HFF-Myc (cell line): ENCODE data around the gene TANGO6.
"Not testable (repeated sequence)": the region's sequence is repeated elsewhere in the genome, so short reads cannot be mapped to it uniquely, and the experiment has no call there.

Experiments used
- DNase-seq: peaks from one replicate; pipeline ENCODE4 v3.0.0-alpha.2; 2011; ENCODE audit warnings: low read depth; ENCODE audit errors: extremely low read depth
- H3K4me3 ChIP-seq: replicated peaks from 2 replicates; pipeline ENCODE4 v1.5.1; 2011; ENCODE audit warnings: low read depth, mild to moderate bottlenecking, control low read depth, low read length
- TF ChIP-seq, protein P1 (sequence below): IDR thresholded peaks from 2 replicates; pipeline ENCODE4 v1.5.1; 2012; ENCODE audit warnings: mild to moderate bottlenecking, low read depth, low read length, control low read depth; ENCODE audit errors: missing control alignments

The TANGO6 gene

DNA sequence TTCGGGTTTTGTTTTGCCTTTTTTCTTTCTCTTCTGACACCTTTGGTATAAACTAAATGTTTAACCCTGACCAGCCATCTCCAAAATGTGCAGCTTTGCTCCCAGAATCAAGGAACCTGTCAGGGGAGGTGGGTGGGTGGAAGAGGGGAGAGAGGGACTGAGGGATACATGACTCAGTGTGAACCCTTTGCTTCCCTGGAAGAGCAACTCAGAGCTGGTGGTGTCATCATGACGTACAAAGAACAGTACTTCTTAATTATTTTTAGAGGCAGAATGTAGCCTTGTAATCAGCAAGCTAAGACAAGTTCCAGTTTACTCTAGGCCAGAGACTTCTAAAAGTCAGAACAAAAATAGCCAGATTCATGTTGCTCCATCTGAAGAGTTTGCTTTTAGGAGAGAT lies 142.5 kb downstream of the TANGO6 start:
- TF ChIP-seq, protein P1, sequence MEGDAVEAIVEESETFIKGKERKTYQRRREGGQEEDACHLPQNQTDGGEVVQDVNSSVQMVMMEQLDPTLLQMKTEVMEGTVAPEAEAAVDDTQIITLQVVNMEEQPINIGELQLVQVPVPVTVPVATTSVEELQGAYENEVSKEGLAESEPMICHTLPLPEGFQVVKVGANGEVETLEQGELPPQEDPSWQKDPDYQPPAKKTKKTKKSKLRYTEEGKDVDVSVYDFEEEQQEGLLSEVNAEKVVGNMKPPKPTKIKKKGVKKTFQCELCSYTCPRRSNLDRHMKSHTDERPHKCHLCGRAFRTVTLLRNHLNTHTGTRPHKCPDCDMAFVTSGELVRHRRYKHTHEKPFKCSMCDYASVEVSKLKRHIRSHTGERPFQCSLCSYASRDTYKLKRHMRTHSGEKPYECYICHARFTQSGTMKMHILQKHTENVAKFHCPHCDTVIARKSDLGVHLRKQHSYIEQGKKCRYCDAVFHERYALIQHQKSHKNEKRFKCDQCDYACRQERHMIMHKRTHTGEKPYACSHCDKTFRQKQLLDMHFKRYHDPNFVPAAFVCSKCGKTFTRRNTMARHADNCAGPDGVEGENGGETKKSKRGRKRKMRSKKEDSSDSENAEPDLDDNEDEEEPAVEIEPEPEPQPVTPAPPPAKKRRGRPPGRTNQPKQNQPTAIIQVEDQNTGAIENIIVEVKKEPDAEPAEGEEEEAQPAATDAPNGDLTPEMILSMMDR = no peak
- DNase-seq = no peak
- H3K4me3 ChIP-seq = no peak overlapping the region

- no peak overlapping the region for H3K4me3 ChIP-seq
- DNase-seq = no peak
- TF ChIP-seq, protein P1 = no peak
Observed at GRCh38 chr16:68987734-68988457, 144.6 kb downstream of the TANGO6 start.

DNA sequence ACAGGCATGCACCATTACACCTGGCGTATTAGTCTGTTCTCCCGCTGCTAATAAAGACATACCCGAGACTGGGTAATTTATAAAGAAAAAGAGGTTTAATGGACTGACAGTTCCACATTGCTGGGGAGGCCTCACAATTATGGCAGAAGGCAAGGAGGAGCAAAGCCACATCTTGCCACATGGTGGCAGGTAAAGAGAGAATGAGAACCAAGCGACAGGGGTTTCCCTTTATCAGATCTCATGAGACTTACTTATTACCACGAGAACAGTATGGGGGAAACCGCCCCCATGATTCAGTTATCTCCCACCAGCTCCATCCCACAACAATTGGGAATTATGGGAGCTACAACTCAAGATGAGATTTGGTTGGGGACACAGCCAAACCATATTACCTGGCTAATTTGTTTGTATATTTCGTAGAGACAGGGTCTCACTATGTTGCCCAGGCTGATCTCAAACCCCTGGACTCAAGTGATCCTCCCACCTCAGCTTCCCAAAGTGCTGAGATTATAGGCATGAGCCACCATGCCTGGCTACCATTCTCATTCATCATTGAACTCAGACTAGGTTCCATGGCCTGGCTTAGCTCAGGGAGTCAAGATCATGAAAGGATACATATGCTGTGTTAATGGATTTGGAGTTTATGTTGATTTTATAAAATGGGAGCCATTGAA lies 147.0 kb downstream of the TANGO6 start:
- not testable (repeated sequence) for DNase-seq

DNA sequence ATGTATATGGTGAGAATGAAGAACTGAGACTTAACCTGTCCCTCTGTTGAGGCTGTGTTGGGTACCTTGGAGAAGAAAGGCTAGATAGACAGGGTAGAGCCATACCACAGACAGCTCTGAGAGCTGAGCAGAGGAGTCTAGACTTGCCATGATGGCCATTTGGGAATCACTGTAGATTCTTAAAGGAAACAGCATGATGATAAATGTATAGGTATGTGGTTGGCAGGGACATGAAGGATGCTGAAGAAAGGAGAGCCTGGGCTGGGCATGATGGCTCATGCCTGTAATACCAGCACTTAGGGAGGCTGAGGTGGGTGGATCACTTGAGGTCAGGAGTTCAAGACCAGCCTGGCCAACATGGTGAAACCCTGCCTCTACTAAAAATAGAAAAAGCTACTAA lies 147.7 kb downstream of the TANGO6 start:
- TF ChIP-seq, protein P1 = no peak
- no peak for DNase-seq

More for the DNA sequence above, 147.0 kb downstream of the TANGO6 start:
- H3K4me3 ChIP-seq = not testable (repeated sequence)

DNA sequence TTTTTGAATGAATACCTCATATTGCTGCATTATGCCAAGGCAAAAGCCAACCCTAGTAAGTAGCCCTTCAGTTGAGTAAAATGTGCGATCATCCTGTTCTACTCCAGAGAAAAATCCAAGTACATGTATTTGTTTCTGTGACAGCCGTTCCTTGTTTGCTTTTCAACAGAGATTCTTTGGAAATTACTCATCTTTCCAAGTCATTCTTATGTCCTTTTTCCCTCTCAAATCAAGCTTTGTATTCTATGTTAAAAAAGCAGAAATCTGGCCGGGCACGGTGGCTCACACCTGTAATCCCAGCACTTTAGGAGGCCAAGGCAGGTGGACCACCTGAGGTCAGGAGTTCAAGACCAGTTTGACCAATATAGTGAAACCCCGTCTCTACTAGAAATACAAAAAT lies 149.2 kb downstream of the TANGO6 start:
- peak; percentile 20 for DNase-seq
- H3K4me3 ChIP-seq = no peak overlapping the region
- TF ChIP-seq, protein P1 = no peak

More for the DNA sequence above, 147.7 kb downstream of the TANGO6 start:
- no peak overlapping the region for H3K4me3 ChIP-seq

DNA sequence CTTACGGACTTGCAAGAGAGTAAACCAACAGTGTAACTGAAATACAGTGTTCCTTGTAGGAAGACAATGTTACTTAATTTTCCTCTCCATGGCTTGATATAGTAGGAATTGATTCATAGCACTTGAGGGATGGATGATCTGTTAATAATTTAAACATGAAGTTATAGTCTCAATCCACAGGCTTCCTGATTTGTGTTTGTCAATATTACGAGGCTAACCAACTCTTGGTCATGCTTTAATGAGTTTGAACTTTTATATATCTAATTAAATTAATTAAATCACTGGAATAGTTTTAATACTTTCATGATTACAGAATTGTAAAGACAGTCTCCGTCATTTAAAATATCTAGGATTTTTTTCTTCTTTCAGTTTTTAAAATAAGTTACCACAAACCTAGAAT lies 150.1 kb downstream of the TANGO6 start:
- TF ChIP-seq, protein P1 = no peak
- no peak overlapping the region for H3K4me3 ChIP-seq
- no peak for DNase-seq

- DNase-seq = peak; percentile 36
- TF ChIP-seq, protein P1 = no peak
- H3K4me3 ChIP-seq = no peak overlapping the region
Observed at GRCh38 chr16:68993885-68994284, 150.6 kb downstream of the TANGO6 start.
